ENCODE results near the gene CD6.

Gene CD6

GRCh38 chr11:61002598-61002997, 31.1 kb downstream of the CD6 start:
- TF ChIP-seq TAF1 (IDR thresholded peaks at IDR 0.05; ENCODE audit: borderline replicate concordance, insufficient read depth, low read length) = no peak
- TF ChIP-seq REST (IDR thresholded peaks at IDR 0.05; ENCODE audit: insufficient read depth in 1 of 2, low read depth in 2 of 2, low read length in 2 of 2) = no peak
- TF ChIP-seq SIN3A (IDR thresholded peaks at IDR 0.05; ENCODE audit: borderline replicate concordance, insufficient read depth, low read length) = no peak

- no peak for TF ChIP-seq REST (IDR thresholded peaks at IDR 0.05; ENCODE audit: insufficient read depth in 1 of 2, low read depth in 2 of 2, low read length in 2 of 2)
- TF ChIP-seq POLR2AphosphoS5 (IDR thresholded peaks at IDR 0.05; ENCODE audit: low read depth, low read length) = no peak
- no peak for TF ChIP-seq SIN3A (IDR thresholded peaks at IDR 0.05; ENCODE audit: borderline replicate concordance, insufficient read depth, low read length)
- no peak for TF ChIP-seq TAF1 (IDR thresholded peaks at IDR 0.05; ENCODE audit: borderline replicate concordance, insufficient read depth, low read length)
- TF ChIP-seq FOXP2 (optimal IDR thresholded peaks at IDR 0.05; ENCODE audit: borderline replicate concordance, extremely low read depth, extremely low read length, insufficient read depth) = no peak
Observed at GRCh38 chr11:61004180-61004611, 32.7 kb downstream of the CD6 start.

- TF ChIP-seq POLR2AphosphoS5 (IDR thresholded peaks at IDR 0.05; ENCODE audit: low read depth, low read length) (no peak), REST (IDR thresholded peaks at IDR 0.05; ENCODE audit: insufficient read depth in 1 of 2, low read depth in 2 of 2, low read length in 2 of 2) (0 out of 4 replicates have a peak, but pooled peaks of 1 of the 2 experiments have one; percentile 21)
Observed at GRCh38 chr11:61004761-61005181, 33.3 kb downstream of the CD6 start.

GRCh38 chr11:61007383-61007955, 36.0 kb downstream of the CD6 start:
- TF ChIP-seq TAF1 (IDR thresholded peaks at IDR 0.05; ENCODE audit: borderline replicate concordance, insufficient read depth, low read length) = no peak
- TF ChIP-seq FOXP2 (optimal IDR thresholded peaks at IDR 0.05; ENCODE audit: borderline replicate concordance, extremely low read depth, extremely low read length, insufficient read depth) = no peak
- no peak for TF ChIP-seq POLR2AphosphoS5 (IDR thresholded peaks at IDR 0.05; ENCODE audit: low read depth, low read length)
- TF ChIP-seq SIN3A (IDR thresholded peaks at IDR 0.05; ENCODE audit: borderline replicate concordance, insufficient read depth, low read length) = no peak
- no peak for TF ChIP-seq REST (IDR thresholded peaks at IDR 0.05; ENCODE audit: insufficient read depth in 1 of 2, low read depth in 2 of 2, low read length in 2 of 2)

Data from PFSK-1 (cell line).